M059J (cell line): ENCODE results near the gene ETFA. TPM values are rescaled to one million over a fixed set of nuclear protein-coding genes. Genes with fewer than 3 reads are reported as not detected.

Experiments used
- DNase-seq: peaks from one replicate; pipeline ENCODE4 v3.0.0-alpha.2; 2012; ENCODE audit warnings: low read depth
- total RNA-seq: library from RNA; depleted of rRNA; stranded (reverse); fragments of >200 nt; shearing (Covaris generic); gene quantifications from 2 replicates; pipeline ENCODE4 v1.2.3, GENCODE V29; 2014

The ETFA gene
- total RNA-seq, 1 experiment from 2014 or later, result 166 TPM

DNA sequence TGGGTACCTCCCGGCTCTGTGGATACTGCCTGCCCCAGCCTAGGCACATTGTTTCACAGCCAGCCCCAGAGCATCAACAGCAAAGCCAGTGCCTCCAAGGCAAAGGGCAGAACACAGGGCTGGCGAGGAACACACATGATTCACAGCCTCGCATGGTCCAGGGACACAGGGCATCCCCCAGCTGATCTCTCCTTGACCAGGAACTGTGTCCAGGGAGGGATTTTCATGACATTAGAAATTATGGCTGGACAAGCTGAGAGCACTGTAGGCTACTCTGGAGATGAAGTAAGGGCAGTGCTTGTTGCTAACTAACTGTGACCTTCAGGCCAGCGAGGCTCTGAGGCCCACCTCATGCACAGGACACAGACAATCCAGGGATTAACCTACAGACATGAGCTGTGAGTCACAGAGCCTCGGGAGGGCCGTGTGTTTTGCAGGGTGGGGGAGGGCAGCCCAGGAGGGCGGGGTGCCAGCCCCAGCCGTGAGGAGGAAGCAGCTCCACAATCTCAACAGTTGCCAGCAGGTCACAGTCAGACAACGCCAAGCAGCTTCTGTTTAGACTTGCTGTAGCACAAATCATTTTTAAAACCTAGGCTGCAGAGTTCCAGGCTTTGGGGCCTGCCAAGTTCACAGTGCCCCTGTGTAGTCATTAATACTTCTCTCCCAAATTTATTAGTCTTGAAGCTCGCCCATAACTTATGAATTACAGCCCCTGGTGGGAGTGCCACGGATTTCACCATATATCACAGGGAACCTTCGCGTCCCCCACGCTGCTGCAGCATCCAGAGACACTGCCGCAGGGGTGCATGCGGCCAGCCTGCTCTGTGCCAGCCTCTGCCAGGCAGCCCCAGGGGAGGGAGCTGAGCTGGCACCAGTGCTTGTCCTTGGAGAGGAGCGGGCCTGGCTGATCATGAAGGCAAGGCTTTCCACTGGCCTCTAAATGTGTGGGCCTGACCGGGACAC, 114.7 kb downstream of the ETFA start:
- DNase-seq, result peak; percentile 94

- no peak for DNase-seq
These were observed 115.6 kb downstream of the ETFA start for GRCh38 chr15:76195506-76196268.

- no peak for DNase-seq
These were observed 117.3 kb downstream of the ETFA start for GRCh38 chr15:76193934-76194333.

- DNase-seq, result no peak
These were observed 118.6 kb downstream of the ETFA start for GRCh38 chr15:76192715-76193114.

- no peak for DNase-seq
These were observed 119.6 kb downstream of the ETFA start for GRCh38 chr15:76191539-76192244.

DNA sequence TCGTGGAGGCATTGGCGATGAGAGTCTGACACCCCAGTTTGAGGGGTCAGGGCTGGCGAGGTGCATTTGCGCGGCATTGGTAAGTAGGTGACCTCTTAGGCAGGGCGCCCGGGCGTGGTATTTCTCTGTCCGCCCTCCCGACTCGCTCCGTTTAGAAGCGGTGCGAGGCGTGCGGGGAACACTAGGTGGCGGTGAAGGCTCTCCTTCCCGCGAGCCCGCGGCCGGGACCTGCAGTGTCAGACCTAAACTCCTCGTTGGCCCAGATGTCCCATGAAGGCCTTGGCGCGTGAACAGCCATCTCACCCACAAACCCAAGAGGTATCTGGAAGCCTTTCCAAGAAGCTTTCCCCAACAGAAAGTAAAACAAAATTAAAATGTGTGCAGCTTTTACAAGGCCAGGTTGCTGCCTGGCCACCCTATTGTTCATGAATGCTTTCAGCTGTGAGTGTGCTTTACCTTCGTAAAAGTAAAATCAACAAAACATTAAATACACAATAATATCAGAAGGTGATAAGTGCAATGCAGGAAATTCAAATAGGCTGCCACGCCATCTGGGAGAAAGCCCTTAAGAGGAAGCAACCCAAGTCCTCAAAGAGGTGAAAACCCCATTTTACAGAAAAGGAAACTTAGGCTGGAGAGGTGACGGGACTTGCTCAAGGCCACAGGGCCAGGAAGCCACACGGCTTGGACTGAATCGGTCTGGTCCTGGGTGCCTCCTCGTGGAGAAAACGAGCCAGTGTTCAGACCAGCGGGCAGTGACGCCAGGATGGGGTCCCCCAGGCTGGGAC, 120.3 kb downstream of the ETFA start:
- DNase-seq, result peak; percentile 77

GRCh38 chr15:76190070-76190564, 121.2 kb downstream of the ETFA start:
- no peak for DNase-seq

DNA sequence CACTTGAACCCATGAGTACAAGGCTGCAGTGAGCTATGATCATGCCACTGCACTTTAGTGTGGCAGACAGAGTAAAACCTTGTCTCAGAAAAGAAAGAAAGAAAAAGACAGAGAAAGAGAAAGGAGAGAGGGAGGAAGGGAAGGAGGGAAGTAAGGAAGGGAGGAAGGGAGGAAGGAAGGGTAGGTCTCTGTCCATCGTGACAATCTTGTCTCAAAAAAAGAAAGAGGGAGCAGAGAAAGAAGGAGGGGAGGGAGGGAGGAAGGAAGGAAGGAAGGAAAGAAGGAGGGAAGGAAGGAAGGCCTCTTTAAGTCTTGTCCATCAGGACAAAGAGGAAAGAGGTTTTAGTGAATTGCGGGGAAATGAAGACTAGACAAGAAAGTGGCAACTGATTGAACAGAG, 122.2 kb downstream of the ETFA start:
- no peak for DNase-seq

DNA sequence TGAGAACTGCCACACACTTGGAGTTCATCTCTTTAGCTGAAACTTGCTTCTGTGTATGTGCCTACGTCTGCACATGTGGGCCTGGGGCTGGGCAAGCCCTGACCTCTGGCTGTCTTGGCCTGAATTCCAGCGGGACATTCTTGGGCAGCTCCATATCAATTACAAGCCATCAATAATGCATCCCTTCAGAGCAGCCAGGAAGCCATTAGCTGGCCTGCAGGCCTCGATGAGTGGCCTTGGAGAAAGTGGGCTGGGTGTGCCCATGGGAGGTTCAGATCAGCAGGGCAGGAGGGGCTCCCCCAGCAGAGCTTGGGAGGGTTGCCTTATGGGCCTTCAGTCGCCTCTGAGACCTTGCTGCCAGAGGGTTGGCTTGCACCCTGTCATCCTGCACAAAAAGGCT, 124.1 kb downstream of the ETFA start:
- DNase-seq, result no peak

DNA sequence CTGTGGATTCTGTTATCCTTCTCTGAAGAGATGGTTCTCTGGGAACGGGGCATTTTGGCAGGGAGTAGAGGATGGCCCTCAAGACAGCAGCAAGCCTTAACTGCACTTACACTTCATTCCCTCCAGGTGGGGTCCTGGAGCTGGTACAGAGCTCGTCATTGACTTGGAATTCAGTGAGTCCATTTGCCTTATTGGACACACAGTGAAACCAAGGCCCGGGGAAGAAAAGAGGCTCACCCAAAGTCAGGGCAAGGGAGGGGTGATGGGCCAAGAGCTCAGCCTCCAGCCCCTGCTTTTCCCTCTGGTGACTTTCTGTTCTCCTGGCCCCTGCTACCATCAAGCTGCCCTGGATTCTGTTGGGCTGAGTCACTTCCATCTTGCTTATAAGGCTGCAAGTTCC, 125.6 kb downstream of the ETFA start:
- DNase-seq, result peak; percentile 78

GRCh38 chr15:76184650-76185035, 126.6 kb downstream of the ETFA start:
- DNase-seq, result no peak

DNA sequence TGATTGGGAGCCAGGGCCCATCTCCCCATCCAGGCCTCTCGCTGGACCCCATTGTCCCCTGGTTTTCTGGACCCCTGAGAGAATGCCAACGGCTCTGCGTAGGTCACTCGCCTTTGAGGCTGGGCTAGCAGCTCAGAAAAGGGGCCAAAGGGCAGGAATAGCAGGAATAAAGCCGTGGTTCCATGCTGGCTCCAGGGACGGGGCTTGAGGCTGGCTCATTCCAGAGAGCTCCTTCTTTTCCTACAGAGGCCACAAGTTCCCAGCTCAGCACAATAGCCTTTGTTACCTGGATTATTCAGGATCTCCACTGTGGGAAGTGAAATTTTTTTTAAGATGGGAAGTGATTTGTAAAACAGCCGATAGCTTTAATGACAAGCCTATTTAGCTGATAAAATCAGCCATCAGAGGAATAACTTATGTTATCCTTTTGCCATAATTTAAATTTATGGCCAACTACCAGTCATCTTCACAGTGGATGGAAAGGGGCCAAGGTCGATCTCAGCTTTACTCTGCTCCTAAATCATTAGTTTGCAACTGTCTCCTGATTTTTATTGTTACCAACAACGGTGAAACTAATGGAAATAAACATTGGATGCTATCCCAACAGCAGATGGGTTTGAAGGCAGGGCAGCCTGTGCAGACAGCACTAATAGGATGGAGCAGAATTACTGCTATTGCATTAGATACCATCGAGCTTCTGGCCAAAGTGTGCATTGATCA, 127.2 kb downstream of the ETFA start:
- peak; percentile 21 for DNase-seq

GRCh38 chr15:76181705-76182107, 129.6 kb downstream of the ETFA start:
- DNase-seq, result no peak

DNA sequence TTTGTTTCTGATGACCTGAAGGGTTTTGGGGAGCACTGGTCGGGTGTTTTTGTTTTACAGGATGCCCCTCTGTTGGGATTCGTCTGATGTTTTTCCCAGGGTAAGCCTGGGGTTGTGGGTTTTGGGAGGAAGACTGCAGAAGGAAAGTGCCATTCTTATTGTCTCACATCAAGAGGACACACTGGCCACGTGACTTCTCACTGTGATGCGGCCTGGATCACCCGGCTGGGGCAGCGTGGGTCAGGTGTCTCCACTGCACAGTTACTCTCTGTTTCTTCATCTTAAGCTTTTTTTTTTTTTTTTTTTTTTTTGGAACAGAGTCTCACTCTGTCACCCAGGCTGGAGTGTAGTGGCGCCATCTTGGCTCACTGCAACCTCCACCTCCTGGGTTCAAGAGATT, 130.9 kb downstream of the ETFA start:
- no peak for DNase-seq

- DNase-seq, result no peak
These were observed 132.2 kb downstream of the ETFA start for GRCh38 chr15:76179023-76179422.

GRCh38 chr15:76178296-76179000, 132.8 kb downstream of the ETFA start:
- DNase-seq, result no peak

GRCh38 chr15:76177491-76178040, 133.7 kb downstream of the ETFA start:
- DNase-seq, result peak; percentile 53

DNA sequence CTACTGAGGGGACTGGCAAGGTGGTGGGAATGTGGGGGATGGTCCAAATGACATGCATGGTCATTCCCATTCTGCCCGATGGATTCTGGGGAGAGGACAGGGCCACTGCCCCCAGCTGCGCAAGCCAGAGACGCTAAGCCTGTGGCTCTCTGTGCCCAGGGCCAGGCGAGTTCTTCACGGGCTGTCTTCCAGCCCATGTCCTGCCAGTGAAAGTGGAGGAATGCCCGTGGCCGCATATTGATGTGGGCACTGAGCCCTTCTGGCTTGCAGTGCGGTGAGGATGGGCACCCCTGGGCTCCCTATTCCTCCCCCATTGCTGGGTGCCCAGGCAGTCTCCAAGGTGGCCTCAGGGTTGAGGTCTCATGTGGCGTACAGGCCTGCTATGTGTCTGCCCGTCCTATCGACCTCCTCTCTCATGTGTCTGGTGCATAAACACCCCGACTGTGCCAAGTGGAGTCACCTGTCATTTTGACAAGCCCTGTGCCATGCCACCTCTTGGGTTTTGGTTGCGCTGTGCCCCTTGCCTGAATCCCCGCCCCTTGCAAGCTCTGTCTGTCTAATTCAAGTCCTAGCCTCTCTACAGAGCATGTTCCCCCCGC, 134.7 kb downstream of the ETFA start:
- DNase-seq, result no peak

GRCh38 chr15:76176059-76176458, 135.2 kb downstream of the ETFA start:
- DNase-seq, result no peak
